ENCODE data around the gene DTX3.

DTX3 gene

DNA sequence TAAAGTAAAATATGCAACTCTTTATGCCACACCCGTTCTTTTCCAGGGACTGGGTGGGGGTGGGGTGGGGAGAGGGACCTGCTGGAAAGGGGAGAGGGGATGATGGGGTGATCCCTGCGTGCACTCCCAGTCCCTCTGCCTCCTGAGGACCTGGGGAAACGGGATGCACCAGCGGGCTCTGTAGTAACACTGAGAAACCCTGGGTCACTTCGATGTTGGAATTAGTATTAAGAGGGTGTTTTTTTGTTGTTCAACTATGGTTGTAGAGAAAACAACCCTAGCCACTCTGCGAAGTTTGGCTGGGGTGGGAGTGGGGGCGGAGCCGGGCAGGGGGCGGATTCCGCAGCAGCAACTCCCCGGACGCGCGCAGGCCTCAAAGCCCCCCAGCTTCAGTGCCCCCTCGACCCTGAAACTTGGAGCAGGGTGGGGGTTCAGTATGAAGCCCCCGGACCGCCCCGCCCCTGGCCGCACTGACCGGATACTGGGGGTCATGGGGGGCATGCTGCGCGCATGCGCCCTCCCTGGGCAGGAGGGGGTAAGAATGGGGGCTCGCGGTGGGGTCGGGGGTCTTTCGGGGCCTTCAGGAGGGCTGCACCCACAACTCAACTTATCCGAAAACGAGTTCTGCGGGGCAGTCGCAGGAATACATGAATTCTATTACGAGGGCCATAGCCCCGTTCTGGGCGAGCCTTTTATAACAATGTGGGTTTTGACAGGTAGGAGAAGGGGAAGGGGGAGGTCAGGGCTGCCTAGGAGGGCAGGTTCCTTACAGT lies 5.3 kb downstream of the DTX3 start:
- H3K27ac ChIP-seq, result no peak overlapping the region
- TF ChIP-seq, protein P1, sequence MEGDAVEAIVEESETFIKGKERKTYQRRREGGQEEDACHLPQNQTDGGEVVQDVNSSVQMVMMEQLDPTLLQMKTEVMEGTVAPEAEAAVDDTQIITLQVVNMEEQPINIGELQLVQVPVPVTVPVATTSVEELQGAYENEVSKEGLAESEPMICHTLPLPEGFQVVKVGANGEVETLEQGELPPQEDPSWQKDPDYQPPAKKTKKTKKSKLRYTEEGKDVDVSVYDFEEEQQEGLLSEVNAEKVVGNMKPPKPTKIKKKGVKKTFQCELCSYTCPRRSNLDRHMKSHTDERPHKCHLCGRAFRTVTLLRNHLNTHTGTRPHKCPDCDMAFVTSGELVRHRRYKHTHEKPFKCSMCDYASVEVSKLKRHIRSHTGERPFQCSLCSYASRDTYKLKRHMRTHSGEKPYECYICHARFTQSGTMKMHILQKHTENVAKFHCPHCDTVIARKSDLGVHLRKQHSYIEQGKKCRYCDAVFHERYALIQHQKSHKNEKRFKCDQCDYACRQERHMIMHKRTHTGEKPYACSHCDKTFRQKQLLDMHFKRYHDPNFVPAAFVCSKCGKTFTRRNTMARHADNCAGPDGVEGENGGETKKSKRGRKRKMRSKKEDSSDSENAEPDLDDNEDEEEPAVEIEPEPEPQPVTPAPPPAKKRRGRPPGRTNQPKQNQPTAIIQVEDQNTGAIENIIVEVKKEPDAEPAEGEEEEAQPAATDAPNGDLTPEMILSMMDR (conservative IDR thresholded peaks at IDR 0.05), result no peak
- no peak for TF ChIP-seq ZFX (IDR thresholded peaks at IDR 0.05)

DNA sequence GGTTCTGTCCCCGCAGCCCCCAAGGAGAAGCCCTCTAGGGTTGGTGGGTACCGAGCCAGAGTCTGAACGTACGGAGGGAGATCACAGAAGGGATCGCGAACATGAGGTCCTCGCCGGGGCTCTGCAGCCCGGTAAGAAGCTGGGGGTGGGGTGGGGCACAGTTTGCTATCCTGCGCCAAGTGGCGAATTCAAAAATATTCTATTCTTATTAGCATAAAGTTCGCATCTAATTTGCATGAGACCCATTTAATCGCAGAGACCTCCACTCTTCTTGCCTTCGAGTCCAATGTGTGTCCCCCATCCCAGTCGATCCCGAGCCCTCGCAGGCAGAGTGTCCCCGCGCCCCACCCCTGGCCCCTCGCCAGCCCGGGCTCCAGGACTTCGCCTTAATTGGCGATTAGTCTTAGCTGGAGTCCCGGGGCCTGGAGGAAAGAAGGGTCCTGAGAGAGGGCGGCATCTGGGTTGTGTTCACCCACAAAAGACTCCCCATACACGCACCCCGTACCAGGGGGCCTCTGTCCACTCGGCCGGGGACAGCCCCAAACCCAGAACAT lies 6.0 kb downstream of the DTX3 start:
- TF ChIP-seq, protein P1 (conservative IDR thresholded peaks at IDR 0.05), result no peak
- no peak for TF ChIP-seq ZFX (IDR thresholded peaks at IDR 0.05)
- no peak overlapping the region for H3K27ac ChIP-seq

DNA sequence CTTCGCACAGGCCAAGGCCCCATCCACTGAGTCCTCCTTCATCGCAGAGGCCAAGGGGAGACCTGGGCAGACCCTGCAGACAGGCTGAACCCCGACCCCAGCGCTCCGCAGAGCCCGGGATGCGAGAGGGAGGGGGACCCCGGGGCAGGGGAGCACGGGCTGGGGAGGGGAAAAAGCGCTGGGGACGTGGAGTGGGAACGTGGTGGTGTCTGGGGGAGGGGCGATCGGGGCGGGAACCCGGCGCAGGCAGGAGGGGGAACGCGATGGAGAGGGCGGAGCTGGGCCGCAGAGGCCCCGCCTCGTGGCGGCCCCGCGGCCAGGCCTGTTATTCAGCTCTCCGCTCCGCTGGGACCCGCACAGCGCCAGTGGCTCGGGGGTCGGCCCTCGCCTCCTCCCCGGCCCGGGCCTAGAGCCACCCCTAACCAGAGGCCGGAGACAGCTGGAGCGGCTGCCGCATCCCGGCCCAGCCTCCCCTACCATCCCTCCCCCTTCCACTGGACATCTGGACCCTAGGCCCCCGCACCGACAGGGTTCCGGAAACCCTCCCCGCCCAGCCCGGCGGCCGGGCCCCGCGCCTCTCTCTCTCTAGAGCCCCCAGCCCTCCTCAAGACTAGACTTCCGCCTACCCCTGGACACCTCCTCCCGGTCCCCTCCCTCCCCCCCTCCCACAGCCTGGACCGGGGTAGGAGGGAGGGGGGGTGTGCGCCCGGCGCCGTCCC lies 6.6 kb downstream of the DTX3 start, which contains the start of gene ARHGEF25:
Gene ARHGEF25, plus strand, starts transcription at position 328 of the 719 bp plus-strand sequence. CDS start 460 bp downstream, outside the sequence.
- TF ChIP-seq, protein P1 (conservative IDR thresholded peaks at IDR 0.05), result no peak
- no peak for TF ChIP-seq ZFX (IDR thresholded peaks at IDR 0.05)
- H3K27ac ChIP-seq, result no peak within 1 kb of the TSS

DNA sequence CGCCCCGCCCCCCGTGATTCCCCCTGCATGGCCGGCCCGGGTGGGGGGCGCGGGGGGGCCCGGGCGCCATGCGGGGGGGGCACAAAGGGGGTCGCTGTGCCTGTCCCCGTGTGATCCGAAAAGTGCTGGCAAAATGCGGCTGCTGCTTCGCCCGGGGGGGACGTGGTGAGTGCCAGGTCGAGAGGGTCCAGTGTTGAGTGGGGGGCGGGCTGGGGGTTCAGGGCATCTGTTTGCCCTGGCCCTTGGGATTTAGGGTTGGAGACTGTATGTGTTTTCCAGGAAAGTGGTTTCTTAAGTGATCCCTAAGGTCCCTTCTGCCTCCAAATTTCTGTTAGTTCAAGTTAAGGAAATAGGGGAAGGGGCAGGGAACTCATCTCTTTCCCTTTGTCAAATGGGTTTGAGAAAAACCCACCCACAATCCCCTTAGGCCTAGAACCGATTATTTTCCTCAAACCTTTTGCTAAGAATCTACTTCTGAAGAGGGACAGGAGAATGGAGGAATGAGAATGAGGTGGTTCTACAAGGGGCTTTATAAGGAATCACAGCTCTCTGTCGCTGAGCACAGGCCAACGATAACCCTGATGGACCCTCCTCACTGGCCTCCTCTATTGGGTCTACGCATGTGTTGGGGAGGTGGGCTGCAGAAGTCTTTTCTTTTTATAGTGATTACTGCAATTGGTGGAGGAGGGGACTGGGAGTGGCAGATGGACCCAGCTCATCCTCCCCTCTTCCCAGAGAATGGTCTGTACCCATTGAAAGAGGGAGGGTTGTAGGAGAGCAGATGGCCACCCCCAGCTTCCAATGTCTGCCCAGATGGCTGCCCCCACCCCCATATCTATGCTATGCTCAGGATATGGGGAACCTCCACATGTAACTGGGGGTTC lies 7.4 kb downstream of the DTX3 start:
- H3K27ac ChIP-seq, result no peak overlapping the region
- TF ChIP-seq ZFX (IDR thresholded peaks at IDR 0.05), result no peak
- TF ChIP-seq, protein P1 (conservative IDR thresholded peaks at IDR 0.05), result no peak

DNA sequence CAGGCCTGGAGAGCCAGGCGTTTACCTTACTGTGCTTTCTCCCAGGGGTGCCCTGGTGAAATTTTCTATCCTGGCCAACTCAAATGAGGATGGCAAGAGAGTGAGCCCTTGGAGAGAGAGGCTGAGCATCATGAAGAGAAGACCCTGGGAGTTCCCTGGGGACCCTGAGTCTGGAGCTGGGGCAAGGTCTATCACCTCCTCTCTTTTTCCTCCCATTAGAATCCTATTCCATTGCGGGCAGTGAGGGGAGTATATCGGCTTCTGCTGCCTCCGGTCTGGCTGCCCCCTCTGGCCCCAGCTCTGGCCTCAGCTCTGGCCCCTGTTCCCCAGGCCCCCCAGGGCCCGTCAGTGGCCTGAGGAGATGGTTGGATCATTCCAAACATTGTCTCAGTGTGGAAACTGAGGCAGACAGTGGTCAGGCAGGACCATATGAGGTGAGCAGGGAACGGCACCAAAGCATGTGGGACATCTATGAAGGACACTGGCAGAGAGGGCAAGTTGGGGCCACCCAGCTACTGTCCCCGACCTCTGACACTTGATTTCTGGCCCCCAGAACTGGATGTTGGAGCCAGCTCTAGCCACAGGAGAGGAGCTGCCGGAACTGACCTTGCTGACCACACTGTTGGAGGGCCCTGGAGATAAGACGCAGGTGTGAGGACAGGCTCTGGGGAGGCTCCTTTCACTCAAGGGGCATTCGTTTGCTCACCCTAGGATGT lies 8.2 kb downstream of the DTX3 start:
- TF ChIP-seq ZFX (IDR thresholded peaks at IDR 0.05), result no peak
- TF ChIP-seq, protein P1 (conservative IDR thresholded peaks at IDR 0.05), result no peak
- H3K27ac ChIP-seq, result no peak overlapping the region

DNA sequence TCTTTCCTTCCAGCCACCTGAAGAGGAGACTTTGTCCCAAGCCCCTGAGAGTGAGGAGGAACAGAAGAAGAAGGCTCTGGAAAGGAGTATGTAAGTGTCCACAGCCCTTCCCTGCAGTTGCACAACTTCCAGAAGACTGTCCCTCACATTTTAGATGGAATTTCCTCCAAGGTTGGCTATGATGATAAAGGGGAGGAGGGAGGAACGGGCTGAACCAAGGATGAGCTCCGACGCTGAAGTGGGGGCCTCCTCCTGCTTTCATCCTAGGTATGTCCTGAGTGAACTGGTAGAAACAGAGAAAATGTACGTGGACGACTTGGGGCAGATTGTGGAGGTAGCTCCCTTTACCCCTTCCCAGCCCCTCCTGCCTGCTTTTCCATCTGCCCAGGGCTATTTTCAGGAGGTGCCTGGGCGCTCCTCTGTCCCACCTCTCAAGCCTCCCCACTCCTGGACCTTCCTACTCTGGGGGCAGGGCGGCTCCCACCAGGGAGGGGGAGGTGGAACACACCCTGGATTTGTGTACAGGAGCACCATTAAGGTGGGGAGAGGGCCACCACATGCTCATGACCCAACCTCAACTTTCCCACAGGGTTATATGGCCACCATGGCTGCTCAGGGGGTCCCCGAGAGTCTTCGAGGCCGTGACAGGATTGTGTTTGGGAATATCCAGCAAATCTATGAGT lies 8.9 kb downstream of the DTX3 start:
- H3K27ac ChIP-seq, result no peak overlapping the region
- TF ChIP-seq ZFX (IDR thresholded peaks at IDR 0.05), result no peak
- TF ChIP-seq, protein P1 (conservative IDR thresholded peaks at IDR 0.05), result no peak

Data from C4-2B (cell line).